DND-41 (cell line): ENCODE measurements around the gene TAGAP.

Source experiments
- ATAC-seq: fragments of 200-7000 bp; cut with Tn5 transposase; 3 replicates; pipeline ENCODE4 v1.9.1; 2021; ENCODE audit warnings: low read depth; ENCODE audit not compliant: insufficient read depth
- DNase-seq: peaks from one replicate; pipeline ENCODE4 v3.0.0-alpha.2; 2020
- H2AFZ ChIP-seq: 2 replicates; pipeline ENCODE4 v1.6.0; 2012; ENCODE audit warnings: low read depth, low read length
- H3K27ac ChIP-seq: 2 replicates; pipeline ENCODE4 v1.5.1; 2012; ENCODE audit warnings: low read length, inconsistent platforms
- H3K27me3 ChIP-seq: fragments of 200-600 bp; sonication (generic); 2 replicates; pipeline ENCODE4 v1.6.0; 2012; ENCODE audit warnings: low read length, mild to moderate bottlenecking, inconsistent platforms; ENCODE audit not compliant: insufficient read depth, poor library complexity
- H3K36me3 ChIP-seq: 2 replicates; pipeline ENCODE4 v1.5.1; 2012; ENCODE audit warnings: low read length, inconsistent platforms; ENCODE audit not compliant: insufficient read depth
- H3K4me1 ChIP-seq: 2 replicates; pipeline ENCODE4 v1.5.1; 2012; ENCODE audit warnings: mild to moderate bottlenecking, low read length; ENCODE audit not compliant: insufficient read depth
- H3K4me2 ChIP-seq: 2 replicates; pipeline ENCODE4 v1.6.0; 2012; ENCODE audit warnings: mild to moderate bottlenecking, moderate library complexity, low read length, inconsistent platforms; ENCODE audit not compliant: insufficient read depth
- H3K4me3 ChIP-seq, 2 experiments: fragments of 200-600 bp in 1 of 2; shearing (Covaris generic) in 1 of 2; 2 replicates each; pipeline ENCODE4 v1.5.1; 2012 to 2016; ENCODE audit warnings: inconsistent platforms in 2 of 2, low read length in 2 of 2, mild to moderate bottlenecking in 2 of 2, low read depth in 1 of 2, moderate library complexity in 1 of 2
- H3K79me2 ChIP-seq: 2 replicates; pipeline ENCODE4 v1.6.0; 2012; ENCODE audit warnings: low read length, inconsistent platforms; ENCODE audit not compliant: insufficient read depth
- H3K9ac ChIP-seq: 2 replicates; pipeline ENCODE4 v1.6.0; 2012; ENCODE audit warnings: low read depth, mild to moderate bottlenecking, inconsistent platforms, low read length, moderate library complexity
- H3K9me3 ChIP-seq: 2 replicates; pipeline ENCODE4 v1.5.1; 2012; ENCODE audit warnings: low read length, moderate library complexity, mild to moderate bottlenecking, inconsistent platforms; ENCODE audit not compliant: insufficient read depth, severe bottlenecking
- H4K20me1 ChIP-seq: 2 replicates; pipeline ENCODE4 v1.6.0; 2012; ENCODE audit warnings: low read length; ENCODE audit not compliant: insufficient read depth
- EZH2 ChIP-seq: IDR thresholded peaks from 3 replicates; pipeline ENCODE4 v1.6.1; 2012; ENCODE audit warnings: borderline replicate concordance, low read depth, mild to moderate bottlenecking, moderate library complexity, low read length, inconsistent platforms; ENCODE audit not compliant: severe bottlenecking
- TF ChIP-seq, protein P1 (sequence below): IDR thresholded peaks from 2 replicates; pipeline ENCODE4 v1.5.1; 2012; ENCODE audit warnings: borderline replicate concordance, low read length, moderate library complexity, mild to moderate bottlenecking; ENCODE audit not compliant: poor library complexity, severe bottlenecking; ENCODE audit errors: extremely low read depth

Gene TAGAP

DNA sequence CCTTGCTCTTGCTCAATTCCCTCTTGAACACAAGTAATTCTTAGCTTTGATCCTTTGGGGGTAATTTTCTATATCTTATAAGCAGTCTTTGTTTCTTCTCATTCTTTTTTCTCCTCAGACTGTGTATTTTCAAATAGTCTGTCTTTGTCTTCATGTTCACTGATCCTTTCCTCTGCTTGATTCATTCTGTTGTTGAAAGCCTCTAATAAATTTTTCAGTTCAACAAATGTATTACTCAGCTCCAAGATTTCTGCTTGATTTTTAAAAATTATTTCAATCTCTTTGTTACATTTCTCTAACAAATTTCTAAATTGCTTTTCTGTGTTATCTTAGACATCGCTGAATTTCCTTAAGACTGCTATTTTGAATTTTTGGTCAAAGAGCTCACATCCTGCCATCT lies 56.3 kb downstream of the TAGAP start:
- DNase-seq: no peak
- H2AFZ ChIP-seq: no peak overlapping the region
- no peaks in the 10 kb centered on the region for H4K20me1 ChIP-seq
- H3K27ac ChIP-seq: no peak overlapping the region
- H3K79me2 ChIP-seq: no peaks in the 10 kb centered on the region
- ATAC-seq: no peak
- no peak for TF ChIP-seq EZH2
- TF ChIP-seq, protein P1, sequence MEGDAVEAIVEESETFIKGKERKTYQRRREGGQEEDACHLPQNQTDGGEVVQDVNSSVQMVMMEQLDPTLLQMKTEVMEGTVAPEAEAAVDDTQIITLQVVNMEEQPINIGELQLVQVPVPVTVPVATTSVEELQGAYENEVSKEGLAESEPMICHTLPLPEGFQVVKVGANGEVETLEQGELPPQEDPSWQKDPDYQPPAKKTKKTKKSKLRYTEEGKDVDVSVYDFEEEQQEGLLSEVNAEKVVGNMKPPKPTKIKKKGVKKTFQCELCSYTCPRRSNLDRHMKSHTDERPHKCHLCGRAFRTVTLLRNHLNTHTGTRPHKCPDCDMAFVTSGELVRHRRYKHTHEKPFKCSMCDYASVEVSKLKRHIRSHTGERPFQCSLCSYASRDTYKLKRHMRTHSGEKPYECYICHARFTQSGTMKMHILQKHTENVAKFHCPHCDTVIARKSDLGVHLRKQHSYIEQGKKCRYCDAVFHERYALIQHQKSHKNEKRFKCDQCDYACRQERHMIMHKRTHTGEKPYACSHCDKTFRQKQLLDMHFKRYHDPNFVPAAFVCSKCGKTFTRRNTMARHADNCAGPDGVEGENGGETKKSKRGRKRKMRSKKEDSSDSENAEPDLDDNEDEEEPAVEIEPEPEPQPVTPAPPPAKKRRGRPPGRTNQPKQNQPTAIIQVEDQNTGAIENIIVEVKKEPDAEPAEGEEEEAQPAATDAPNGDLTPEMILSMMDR: no peak
- H3K4me3 ChIP-seq: no peak overlapping the region
- no peak overlapping the region for H3K9ac ChIP-seq
- no peaks in the 10 kb centered on the region for H3K9me3 ChIP-seq
- H3K4me2 ChIP-seq: no peak overlapping the region
- H3K4me1 ChIP-seq: no peaks in the 10 kb centered on the region
- H3K27me3 ChIP-seq: no peaks in the 10 kb centered on the region
- no peaks in the 10 kb centered on the region for H3K36me3 ChIP-seq

GRCh38 chr6:158987657-158988056 lies 57.1 kb downstream of the TAGAP start:
- no peaks in the 10 kb centered on the region for H3K27me3 ChIP-seq
- H4K20me1 ChIP-seq: no peaks in the 10 kb centered on the region
- no peaks in the 10 kb centered on the region for H3K36me3 ChIP-seq
- ATAC-seq (no peak), DNase-seq (no peak)
- H3K4me3 ChIP-seq: no peak overlapping the region
- H2AFZ ChIP-seq: no peak overlapping the region
- H3K9ac ChIP-seq: no peak overlapping the region
- no peaks in the 10 kb centered on the region for H3K4me1 ChIP-seq
- H3K9me3 ChIP-seq: no peaks in the 10 kb centered on the region
- H3K27ac ChIP-seq: no peak overlapping the region
- no peak overlapping the region for H3K4me2 ChIP-seq
- TF ChIP-seq, protein P1: no peak
- no peak for TF ChIP-seq EZH2
- H3K79me2 ChIP-seq: no peaks in the 10 kb centered on the region
